Measurements from ENCODE around the gene FBXL3. TPM values are rescaled to one million over a fixed set of nuclear protein-coding genes. Genes with fewer than 3 reads are reported as not detected.

Gene FBXL3
- total RNA-seq, 1 experiment from 2014 or later, result 16.7 TPM

GRCh38 chr13:76991432-76991795 is 35.5 kb downstream of the FBXL3 start:
- Histone ChIP-seq H3K14ac (ENCODE audit: insufficient read depth, low read length) (peak overlapping the region; percentile 48), H3K79me2 (ENCODE audit: insufficient read depth, low read length) (no peaks in the 10 kb centered on the region; the same call in 1 of the 2 replicates), H2BK12ac (ENCODE audit: insufficient read length, low read depth, low read length) (no peak overlapping the region), H3T11ph (ENCODE audit: low read length) (no peak overlapping the region), H3K4ac (ENCODE audit: low read depth, low read length) (no peak overlapping the region), H4K91ac (ENCODE audit: insufficient read length, low read depth, low read length) (no peak overlapping the region), H2BK15ac (ENCODE audit: low read depth, low read length) (no peak overlapping the region), H3K4me2 (ENCODE audit: insufficient read depth, insufficient read length, low read length) (peak overlapping the region; percentile 53), H2AFZ (ENCODE audit: low read length) (no peak overlapping the region), H2AK5ac (ENCODE audit: insufficient read length, low read length) (no peak overlapping the region), H3K27ac (ENCODE audit: insufficient read length, low read depth, low read length) (no peak overlapping the region), H4K8ac (replicated peaks; ENCODE audit: insufficient read length, low read depth, low read length) (no peak overlapping the region), H3K18ac (ENCODE audit: insufficient read length, low read depth, low read length) (peak overlapping the region; percentile 27), H3K23me2 (ENCODE audit: insufficient read length, low read depth, low read length, poor library complexity, severe bottlenecking) (peaks cover 8% of the 10 kb centered on the region), H3K27me3 (ENCODE audit: insufficient read depth, low read length) (no peaks in the 10 kb centered on the region), H2BK120ac (ENCODE audit: low read depth, low read length, poor library complexity, severe bottlenecking) (no peak overlapping the region), H3K79me1 (ENCODE audit: insufficient read depth, low read depth, low read length, poor library complexity, severe bottlenecking) (no peaks in the 10 kb centered on the region), H4K20me1 (ENCODE audit: control insufficient read depth, insufficient read depth, insufficient read length) (no peaks in the 10 kb centered on the region), H3K9ac (ENCODE audit: extremely low read depth, insufficient read length, low read length) (peak overlapping the region; percentile 44), H2BK20ac (ENCODE audit: low read depth, low read length, poor library complexity, severe bottlenecking) (no peak overlapping the region), H3K23ac (ENCODE audit: insufficient read length, low read depth, low read length) (no peak overlapping the region), H3K9me3 (ENCODE audit: control insufficient read depth, low read depth, low read length) (no peaks in the 10 kb centered on the region), H3K4me1 (ENCODE audit: insufficient read depth, low read length) (no peaks in the 10 kb centered on the region; the same call in 1 of the 2 replicates), H4K5ac (ENCODE audit: insufficient read length, low read depth, low read length) (no peak overlapping the region), H3K56ac (ENCODE audit: insufficient read length, low read depth, low read length) (no peak overlapping the region), H2BK5ac (ENCODE audit: insufficient read length, low read length) (no peak overlapping the region)
- Mint-ChIP-seq H3K27ac (peak overlapping the region in 1 of 3 experiments; percentile 93; a peak in 1 of 7 replicates), H3K4me3 (peak overlapping the region; percentile 95 to 99), H3K4me1 (peaks cover 20% of the 10 kb centered on the region in 2 experiments), H3K9me3 (no peaks in the 10 kb centered on the region; a peak in 1 of 5 replicates), H3K36me3 (ENCODE audit: insufficient read depth in 1 of 3, low read depth in 3 of 3) (peaks cover 0 to 3% (median 3%) of the 10 kb centered on the region in 3 experiments; a peak in 4 of 7 replicates), H3K27me3 (ENCODE audit: low read depth) (peaks cover 18% of the 10 kb centered on the region)
- DNase-seq, result no peak
- WGBS (ENCODE audit: extremely low coverage, insufficient read length, low lambda C conversion rate), result no CpG with 5 or more reads among the region's 15 CpGs
- TF ChIP-seq CTCF (conservative IDR thresholded peaks at IDR 0.05), result no peak

All from H9 (cell line).